Stimulated activated CD4-positive, alpha-beta T cell treated with anti-CD3 and anti-CD28 coated beads, Interleukin-15, amount 100 ng/mL, for 1 hour (primary cell): ENCODE data around the gene ARMH4.

ENCODE experiments used
- DNase-seq, 2 donors: peaks; one replicate each; pipeline ENCODE4 v3.0.0-alpha.2; 2020; ENCODE audit warnings: low read depth in 1 of 2, low spot score in 1 of 2

The ARMH4 gene

GRCh38 chr14:58152014-58152857, at the start of gene ARMH4:
TSS of gene ARMH4 (minus strand) at chr14:58152213. CDS start at chr14:58139358, 12,855 bp downstream.
- peak; percentile 11 to 35 for DNase-seq

GRCh38 chr14:58200846-58201245, 48.8 kb upstream of the ARMH4 start:
- DNase-seq, result no peak

GRCh38 chr14:58200480-58200841, 48.4 kb upstream of the ARMH4 start:
- no peak for DNase-seq

GRCh38 chr14:58199726-58200479, 47.9 kb upstream of the ARMH4 start, which contains the start of gene ACTR10:
TSS of gene ACTR10 (plus strand) at chr14:58200149. CDS start at chr14:58200218, 69 bp downstream.
- DNase-seq, result peak; percentile 80 to 82

GRCh38 chr14:58198086-58198485, 46.1 kb upstream of the ARMH4 start:
- no peak for DNase-seq

GRCh38 chr14:58196198-58196597, 44.2 kb upstream of the ARMH4 start:
- no peak for DNase-seq

- no peak for DNase-seq
Observed at GRCh38 chr14:58193542-58193941, 41.5 kb upstream of the ARMH4 start.

GRCh38 chr14:58191763-58192601, 40.0 kb upstream of the ARMH4 start:
- no peak for DNase-seq

- no peak for DNase-seq
Observed at GRCh38 chr14:58189176-58189575, 37.2 kb upstream of the ARMH4 start.

- DNase-seq, result no peak
Observed at GRCh38 chr14:58177125-58177524, 25.1 kb upstream of the ARMH4 start.

- peak in 1 of 2 donors; percentile 8 for DNase-seq
Observed at GRCh38 chr14:58171090-58171489, 19.1 kb upstream of the ARMH4 start.

- DNase-seq, result no peak
Observed at GRCh38 chr14:58167891-58168290, 15.9 kb upstream of the ARMH4 start.

GRCh38 chr14:58167057-58167456, 15.0 kb upstream of the ARMH4 start:
- no peak for DNase-seq

- peak; percentile 49 to 60 for DNase-seq
Observed at GRCh38 chr14:58166005-58166983, 14.3 kb upstream of the ARMH4 start.

- DNase-seq, result no peak
Observed at GRCh38 chr14:58160561-58160960, 8.5 kb upstream of the ARMH4 start.

GRCh38 chr14:58151133-58152013, 640 bp downstream of the ARMH4 start:
- DNase-seq, result no peak

- DNase-seq, result no peak
Observed at GRCh38 chr14:58150243-58150805, 1.7 kb downstream of the ARMH4 start.

GRCh38 chr14:58149196-58149595, 2.8 kb downstream of the ARMH4 start:
- no peak for DNase-seq

GRCh38 chr14:58146399-58146798, 5.6 kb downstream of the ARMH4 start:
- no peak for DNase-seq
